Kidney capillary endothelial cell (primary cell): ENCODE results near the gene FGFRL1.
"Not testable (repeated sequence)": the region's sequence is repeated elsewhere in the genome, so short reads cannot be mapped to it uniquely, and the experiment has no call there.

Experiments
- DNase-seq: peaks from one replicate; pipeline ENCODE4 v3.0.0-alpha.2; 2018; ENCODE audit warnings: low spot score

Gene FGFRL1

GRCh38 chr4:1052231-1052671, 40.8 kb downstream of the FGFRL1 start:
- no peak for DNase-seq

- DNase-seq = no peak
Measured at GRCh38 chr4:1053080-1053661, 41.7 kb downstream of the FGFRL1 start.

- not testable (repeated sequence) for DNase-seq
Measured at GRCh38 chr4:1053891-1054290, 42.5 kb downstream of the FGFRL1 start.

GRCh38 chr4:1054696-1055242, 43.3 kb downstream of the FGFRL1 start:
- DNase-seq = not testable (repeated sequence)

- DNase-seq = not testable (repeated sequence)
Measured at GRCh38 chr4:1055243-1055701, 43.8 kb downstream of the FGFRL1 start.

GRCh38 chr4:1055721-1056590, 44.5 kb downstream of the FGFRL1 start:
- no peak for DNase-seq

- DNase-seq = no peak
Measured at GRCh38 chr4:1056671-1057402, 45.4 kb downstream of the FGFRL1 start.

- no peak for DNase-seq
Measured at GRCh38 chr4:1057403-1057745, 45.9 kb downstream of the FGFRL1 start.

GRCh38 chr4:1058198-1058996, 47.0 kb downstream of the FGFRL1 start:
- DNase-seq = no peak

- DNase-seq = no peak
Measured at GRCh38 chr4:1058997-1059665, 47.7 kb downstream of the FGFRL1 start.

GRCh38 chr4:1060121-1060520, 48.7 kb downstream of the FGFRL1 start:
- DNase-seq = no peak

- no peak for DNase-seq
Measured at GRCh38 chr4:1060621-1061020, 49.2 kb downstream of the FGFRL1 start.

GRCh38 chr4:1061056-1061700, 49.8 kb downstream of the FGFRL1 start:
- no peak for DNase-seq

GRCh38 chr4:1061760-1062159, 50.3 kb downstream of the FGFRL1 start:
- no peak for DNase-seq

GRCh38 chr4:1062419-1062818, 51.0 kb downstream of the FGFRL1 start:
- DNase-seq = no peak

- DNase-seq = no peak
Measured at GRCh38 chr4:1065732-1066131, 54.3 kb downstream of the FGFRL1 start.

- DNase-seq = no peak
Measured at GRCh38 chr4:1069394-1069793, 58.0 kb downstream of the FGFRL1 start.

GRCh38 chr4:1072830-1073446, 61.5 kb downstream of the FGFRL1 start:
- DNase-seq = peak; percentile 52

- DNase-seq = no peak
Measured at GRCh38 chr4:1074077-1074476, 62.7 kb downstream of the FGFRL1 start.

GRCh38 chr4:1075225-1075624, 63.8 kb downstream of the FGFRL1 start:
- DNase-seq = no peak
